ENCODE data around the gene BUD23.

DNA sequence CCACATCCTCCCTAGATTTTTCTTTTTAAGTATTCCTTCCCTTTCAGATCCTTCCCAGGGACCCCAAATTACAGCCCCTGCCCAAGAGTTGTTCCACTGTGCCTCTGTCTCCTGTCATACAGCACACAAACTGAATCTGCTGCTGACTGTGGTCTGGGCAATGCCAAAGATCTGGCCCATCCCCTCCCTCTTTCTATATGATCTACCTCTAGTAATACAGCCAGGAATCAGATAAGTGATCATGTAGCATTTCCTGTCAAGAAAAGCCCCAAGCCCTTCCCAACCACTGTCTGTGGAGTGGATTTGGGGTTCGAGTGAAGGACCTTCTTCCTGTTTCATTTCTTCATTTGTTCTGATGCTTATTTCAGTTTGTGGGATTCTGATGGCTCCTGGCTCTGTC, 29.4 kb downstream of the BUD23 start:
- TF ChIP-seq, protein P1, sequence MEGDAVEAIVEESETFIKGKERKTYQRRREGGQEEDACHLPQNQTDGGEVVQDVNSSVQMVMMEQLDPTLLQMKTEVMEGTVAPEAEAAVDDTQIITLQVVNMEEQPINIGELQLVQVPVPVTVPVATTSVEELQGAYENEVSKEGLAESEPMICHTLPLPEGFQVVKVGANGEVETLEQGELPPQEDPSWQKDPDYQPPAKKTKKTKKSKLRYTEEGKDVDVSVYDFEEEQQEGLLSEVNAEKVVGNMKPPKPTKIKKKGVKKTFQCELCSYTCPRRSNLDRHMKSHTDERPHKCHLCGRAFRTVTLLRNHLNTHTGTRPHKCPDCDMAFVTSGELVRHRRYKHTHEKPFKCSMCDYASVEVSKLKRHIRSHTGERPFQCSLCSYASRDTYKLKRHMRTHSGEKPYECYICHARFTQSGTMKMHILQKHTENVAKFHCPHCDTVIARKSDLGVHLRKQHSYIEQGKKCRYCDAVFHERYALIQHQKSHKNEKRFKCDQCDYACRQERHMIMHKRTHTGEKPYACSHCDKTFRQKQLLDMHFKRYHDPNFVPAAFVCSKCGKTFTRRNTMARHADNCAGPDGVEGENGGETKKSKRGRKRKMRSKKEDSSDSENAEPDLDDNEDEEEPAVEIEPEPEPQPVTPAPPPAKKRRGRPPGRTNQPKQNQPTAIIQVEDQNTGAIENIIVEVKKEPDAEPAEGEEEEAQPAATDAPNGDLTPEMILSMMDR (IDR thresholded peaks at IDR 0.05 in 2 of 3, conservative IDR thresholded peaks at IDR 0.05 in 1 of 3; ENCODE audit: borderline replicate concordance in 1 of 3, insufficient read depth in 1 of 3, low read depth in 2 of 3, low read length in 2 of 3): no peak
- no peak for TF ChIP-seq POLR2AphosphoS5 (IDR thresholded peaks at IDR 0.05; ENCODE audit: low read depth, low read length)
- TF ChIP-seq, protein P2, sequence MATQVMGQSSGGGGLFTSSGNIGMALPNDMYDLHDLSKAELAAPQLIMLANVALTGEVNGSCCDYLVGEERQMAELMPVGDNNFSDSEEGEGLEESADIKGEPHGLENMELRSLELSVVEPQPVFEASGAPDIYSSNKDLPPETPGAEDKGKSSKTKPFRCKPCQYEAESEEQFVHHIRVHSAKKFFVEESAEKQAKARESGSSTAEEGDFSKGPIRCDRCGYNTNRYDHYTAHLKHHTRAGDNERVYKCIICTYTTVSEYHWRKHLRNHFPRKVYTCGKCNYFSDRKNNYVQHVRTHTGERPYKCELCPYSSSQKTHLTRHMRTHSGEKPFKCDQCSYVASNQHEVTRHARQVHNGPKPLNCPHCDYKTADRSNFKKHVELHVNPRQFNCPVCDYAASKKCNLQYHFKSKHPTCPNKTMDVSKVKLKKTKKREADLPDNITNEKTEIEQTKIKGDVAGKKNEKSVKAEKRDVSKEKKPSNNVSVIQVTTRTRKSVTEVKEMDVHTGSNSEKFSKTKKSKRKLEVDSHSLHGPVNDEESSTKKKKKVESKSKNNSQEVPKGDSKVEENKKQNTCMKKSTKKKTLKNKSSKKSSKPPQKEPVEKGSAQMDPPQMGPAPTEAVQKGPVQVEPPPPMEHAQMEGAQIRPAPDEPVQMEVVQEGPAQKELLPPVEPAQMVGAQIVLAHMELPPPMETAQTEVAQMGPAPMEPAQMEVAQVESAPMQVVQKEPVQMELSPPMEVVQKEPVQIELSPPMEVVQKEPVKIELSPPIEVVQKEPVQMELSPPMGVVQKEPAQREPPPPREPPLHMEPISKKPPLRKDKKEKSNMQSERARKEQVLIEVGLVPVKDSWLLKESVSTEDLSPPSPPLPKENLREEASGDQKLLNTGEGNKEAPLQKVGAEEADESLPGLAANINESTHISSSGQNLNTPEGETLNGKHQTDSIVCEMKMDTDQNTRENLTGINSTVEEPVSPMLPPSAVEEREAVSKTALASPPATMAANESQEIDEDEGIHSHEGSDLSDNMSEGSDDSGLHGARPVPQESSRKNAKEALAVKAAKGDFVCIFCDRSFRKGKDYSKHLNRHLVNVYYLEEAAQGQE (IDR thresholded peaks at IDR 0.05; ENCODE audit: low read depth): no peak
- no peak for TF ChIP-seq POLR2A (IDR thresholded peaks at IDR 0.05; ENCODE audit: borderline replicate concordance, extremely low read depth, insufficient read depth, insufficient read length)
- no peak for TF ChIP-seq SIN3A (IDR thresholded peaks at IDR 0.05; ENCODE audit: low read depth)
- no peak for TF ChIP-seq EZH2 (IDR thresholded peaks at IDR 0.05)
- TF ChIP-seq, protein P3, sequence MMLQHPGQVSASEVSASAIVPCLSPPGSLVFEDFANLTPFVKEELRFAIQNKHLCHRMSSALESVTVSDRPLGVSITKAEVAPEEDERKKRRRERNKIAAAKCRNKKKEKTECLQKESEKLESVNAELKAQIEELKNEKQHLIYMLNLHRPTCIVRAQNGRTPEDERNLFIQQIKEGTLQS (IDR thresholded peaks at IDR 0.05): no peak
- TF ChIP-seq RAD21 (IDR thresholded peaks at IDR 0.05; ENCODE audit: low read depth): no peak
- no peak for TF ChIP-seq YY1 (IDR thresholded peaks at IDR 0.05; ENCODE audit: extremely low read depth, insufficient replicate concordance, low read depth, low read length)
- TF ChIP-seq, protein P4, sequence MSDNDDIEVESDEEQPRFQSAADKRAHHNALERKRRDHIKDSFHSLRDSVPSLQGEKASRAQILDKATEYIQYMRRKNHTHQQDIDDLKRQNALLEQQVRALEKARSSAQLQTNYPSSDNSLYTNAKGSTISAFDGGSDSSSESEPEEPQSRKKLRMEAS (IDR thresholded peaks at IDR 0.05): no peak
- no peak for TF ChIP-seq ZFX (IDR thresholded peaks at IDR 0.05)
- TF ChIP-seq, protein P5, sequence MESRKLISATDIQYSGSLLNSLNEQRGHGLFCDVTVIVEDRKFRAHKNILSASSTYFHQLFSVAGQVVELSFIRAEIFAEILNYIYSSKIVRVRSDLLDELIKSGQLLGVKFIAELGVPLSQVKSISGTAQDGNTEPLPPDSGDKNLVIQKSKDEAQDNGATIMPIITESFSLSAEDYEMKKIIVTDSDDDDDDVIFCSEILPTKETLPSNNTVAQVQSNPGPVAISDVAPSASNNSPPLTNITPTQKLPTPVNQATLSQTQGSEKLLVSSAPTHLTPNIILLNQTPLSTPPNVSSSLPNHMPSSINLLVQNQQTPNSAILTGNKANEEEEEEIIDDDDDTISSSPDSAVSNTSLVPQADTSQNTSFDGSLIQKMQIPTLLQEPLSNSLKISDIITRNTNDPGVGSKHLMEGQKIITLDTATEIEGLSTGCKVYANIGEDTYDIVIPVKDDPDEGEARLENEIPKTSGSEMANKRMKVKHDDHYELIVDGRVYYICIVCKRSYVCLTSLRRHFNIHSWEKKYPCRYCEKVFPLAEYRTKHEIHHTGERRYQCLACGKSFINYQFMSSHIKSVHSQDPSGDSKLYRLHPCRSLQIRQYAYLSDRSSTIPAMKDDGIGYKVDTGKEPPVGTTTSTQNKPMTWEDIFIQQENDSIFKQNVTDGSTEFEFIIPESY (IDR thresholded peaks at IDR 0.05; ENCODE audit: extremely low read depth, insufficient replicate concordance, low read length): no peak
